HL-60/S4 (cell line): Measurements from ENCODE around the gene ABLIM2.

ENCODE experiments used
- in situ Hi-C: fragments of 300-500 bp; cut with MboI; formaldehyde crosslinking; loops from 2 replicates; pipeline ENCODE4 v1.14.3; 2022; ENCODE audit warnings: low sequenced_read_pairs

ABLIM2 gene

DNA sequence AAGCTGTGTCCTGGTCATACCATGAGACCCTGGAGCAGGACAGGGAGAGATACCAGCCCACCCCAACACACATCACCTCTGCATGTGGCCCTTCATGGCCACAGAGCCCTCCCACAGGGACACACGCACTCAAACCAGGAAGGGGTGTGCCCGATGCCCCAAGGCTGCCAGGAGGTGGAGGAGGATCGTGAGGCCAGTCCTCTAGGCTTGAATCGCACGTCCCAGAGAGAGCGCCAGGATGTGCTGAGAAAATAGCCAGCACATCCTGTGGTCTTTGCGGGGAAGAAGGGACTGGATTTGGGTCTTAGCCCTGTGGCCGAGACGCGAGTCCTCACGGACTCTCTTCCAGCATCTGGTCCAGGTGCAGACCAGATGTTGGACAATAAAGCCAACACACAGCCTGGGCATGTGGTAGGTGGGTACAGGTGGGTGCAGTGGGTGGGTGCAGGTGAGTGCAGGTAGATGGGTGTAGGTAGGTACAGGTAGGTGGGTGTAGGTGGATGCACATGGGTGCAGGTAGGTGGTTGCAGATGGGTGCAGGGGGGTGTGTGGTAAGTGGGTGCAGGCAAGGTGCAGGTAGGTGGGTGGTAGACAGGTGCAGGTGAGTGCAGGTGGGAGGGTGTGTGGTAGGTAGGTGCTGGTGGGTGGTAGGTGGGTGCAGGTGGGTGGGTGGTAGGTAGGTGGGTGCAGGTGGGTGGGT is 124.6 kb downstream of the ABLIM2 start:
- in situ Hi-C loops = no loop called here

DNA sequence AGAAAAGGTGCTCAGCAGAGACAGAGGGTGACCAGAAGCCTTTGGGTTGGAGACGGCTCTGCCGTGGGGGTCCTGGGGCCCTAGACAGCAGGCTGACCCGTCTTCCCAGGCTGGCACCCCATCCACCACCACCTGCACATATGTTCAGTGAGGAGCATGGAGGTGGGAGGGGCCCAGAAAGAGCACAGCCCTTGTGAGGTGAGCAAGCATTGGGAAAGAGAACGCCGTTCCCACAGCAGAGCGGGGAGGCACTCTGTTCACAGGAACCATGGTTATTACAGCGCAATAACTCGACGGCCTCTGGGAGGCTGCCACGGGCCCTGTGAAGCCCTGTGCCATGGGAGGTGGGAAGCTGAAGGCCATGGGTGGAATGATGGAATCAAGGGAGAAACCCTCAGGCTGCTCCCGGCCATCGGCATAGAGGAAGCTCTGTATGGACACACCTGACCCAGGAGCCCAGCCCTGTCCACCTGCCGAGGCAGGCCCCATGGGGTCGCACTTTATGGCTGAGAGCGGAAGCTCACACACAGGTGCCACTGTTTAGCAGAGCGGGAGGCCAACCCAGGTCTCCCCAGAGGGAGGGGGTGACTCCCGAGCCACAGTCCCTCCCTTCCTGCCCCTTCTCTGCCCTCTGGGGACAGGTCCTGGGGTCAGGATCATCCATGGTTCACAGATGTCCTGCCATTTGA is 125.4 kb downstream of the ABLIM2 start:
- in situ Hi-C loops = no loop called here

DNA sequence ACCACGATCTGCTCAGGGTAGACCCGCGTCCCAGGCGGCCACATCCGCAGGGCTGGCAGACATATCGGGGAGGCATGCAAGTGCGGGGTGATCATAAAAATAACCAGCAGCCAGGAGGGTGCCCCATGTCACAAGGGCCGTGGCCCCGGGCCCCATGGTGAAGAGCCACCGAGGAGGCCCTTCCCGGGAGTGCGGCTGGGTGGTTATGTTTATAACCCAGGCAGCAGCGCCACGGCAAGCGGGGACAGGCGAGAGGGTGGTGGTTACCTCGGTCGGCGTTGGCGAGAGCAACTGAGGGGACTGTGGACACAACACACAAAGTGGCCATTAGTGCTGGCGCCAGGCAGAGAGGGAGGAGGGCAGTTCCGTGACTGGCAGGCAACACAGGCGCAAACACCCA is 126.2 kb downstream of the ABLIM2 start:
- in situ Hi-C loops = no loop called here

DNA sequence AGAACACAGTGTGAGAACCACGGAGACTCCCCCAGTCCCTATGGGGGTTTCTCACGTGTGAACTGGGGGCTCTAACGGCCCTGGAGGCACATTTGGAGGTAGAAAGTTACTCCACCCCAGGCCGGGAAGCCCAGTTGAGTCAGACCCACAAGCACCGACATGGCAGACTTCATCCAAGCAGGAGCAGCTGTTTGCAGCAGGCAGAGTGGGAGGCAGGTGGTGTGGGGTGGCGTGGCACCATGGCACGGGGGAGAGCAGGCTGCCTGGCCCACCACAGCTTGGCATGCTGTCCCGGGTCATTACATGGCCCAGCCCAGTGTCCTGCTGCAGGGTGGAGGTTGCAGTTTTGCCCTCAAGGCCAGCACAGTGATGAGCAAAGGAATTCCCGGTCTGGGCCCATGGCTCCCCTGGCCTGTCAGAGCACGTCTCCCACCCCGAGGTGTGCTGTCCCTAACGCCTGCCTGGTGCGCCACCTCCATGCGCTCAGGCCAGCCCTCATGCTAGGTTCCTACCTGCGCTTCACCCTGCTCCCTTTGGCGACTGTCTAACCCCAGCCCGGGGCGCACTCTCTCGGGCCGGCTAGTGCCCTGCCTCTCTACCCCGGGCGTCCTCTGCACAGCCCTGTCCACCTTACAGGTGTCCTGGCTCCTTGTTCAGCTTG is 128.4 kb downstream of the ABLIM2 start:
- in situ Hi-C loops = no loop called here

DNA sequence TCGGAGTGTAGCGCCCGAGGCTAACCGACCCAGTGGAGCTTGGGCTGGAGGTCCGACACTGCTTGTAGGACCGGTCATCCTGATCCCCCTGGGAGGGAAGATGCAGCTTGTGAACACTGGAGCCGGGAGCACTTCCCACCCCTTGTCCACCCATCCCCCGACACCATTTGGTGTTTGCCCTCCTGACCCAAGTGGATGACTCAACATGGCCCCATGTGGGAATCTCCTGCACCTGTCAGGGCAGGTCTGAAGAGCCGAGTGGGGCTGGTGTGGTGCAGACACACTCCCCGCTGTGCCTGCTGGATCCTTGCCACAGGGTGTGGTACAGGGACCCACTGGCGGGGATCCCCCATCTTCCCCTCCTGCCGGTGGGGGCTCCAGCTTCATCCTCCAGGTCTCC is 128.9 kb downstream of the ABLIM2 start:
- in situ Hi-C loops = no loop called here

DNA sequence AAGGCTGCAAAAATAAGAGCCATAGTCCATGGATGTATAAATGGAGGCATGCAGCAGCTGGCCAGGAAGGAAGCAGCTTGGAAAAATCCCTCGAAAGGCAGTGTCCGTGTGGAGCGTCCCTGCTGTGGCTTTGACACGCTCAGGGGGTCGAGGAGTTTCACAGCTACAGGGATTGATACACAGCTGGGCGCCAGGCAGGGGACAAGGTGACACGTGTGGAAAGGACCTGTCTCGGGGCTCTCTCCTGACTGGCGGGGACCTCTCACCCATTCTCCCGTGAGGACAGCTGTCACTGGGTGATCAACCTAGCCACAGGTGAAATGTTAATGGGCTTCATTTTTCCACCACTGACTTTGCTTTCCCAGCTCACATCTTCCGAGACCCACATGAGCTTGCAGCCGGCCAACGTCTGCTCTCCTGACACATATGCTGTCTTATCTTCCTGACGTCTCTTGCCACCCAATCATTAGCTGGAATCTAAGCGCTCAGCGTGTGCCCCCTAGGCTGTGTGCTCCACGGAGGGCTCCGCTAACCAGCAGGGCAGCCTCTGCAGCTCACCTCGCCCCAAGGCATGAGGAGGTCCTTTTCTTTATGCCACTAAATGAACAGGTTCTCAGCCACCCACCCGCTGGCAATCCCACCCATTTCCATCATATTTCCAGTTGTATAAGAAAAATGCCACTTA is 129.6 kb downstream of the ABLIM2 start:
- in situ Hi-C loops = no loop called here

DNA sequence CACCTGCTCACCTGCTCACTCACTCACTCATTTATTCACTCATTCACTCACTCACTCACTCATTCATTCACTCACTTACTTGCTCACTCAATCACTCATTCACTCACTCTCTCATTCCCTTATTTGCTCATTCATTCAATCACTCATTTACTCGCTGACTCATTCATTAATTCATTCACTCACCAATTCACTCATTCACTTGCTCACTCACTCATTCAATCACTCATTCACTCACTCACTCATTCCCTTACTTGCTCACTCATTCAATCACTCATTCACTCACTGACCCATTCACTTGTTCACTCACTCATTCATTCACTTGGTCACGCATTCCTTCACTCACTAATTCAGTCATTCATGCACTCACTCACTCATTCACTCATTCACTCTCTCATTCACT is 130.2 kb downstream of the ABLIM2 start:
- in situ Hi-C loops = no loop called here

DNA sequence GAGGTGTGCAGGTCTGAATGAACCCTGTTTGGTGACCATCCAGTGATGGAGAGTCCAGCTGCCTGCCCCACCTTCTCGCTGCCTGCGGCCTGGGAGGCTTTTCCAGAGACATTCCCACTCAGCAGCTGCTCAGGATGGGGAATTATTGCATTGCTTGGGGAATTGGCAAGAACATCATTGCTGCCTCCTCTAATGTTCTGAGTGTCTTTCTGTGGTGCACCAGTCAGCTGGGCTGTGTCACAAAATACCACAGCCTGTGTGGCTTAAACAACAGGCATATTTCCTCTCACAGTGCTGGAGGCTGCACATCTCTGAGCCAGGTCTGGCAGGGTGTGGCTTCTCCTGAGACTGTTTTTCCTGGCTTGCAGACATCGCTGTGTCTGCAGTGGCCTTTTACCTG is 132.2 kb downstream of the ABLIM2 start:
- in situ Hi-C loops = no loop called here

DNA sequence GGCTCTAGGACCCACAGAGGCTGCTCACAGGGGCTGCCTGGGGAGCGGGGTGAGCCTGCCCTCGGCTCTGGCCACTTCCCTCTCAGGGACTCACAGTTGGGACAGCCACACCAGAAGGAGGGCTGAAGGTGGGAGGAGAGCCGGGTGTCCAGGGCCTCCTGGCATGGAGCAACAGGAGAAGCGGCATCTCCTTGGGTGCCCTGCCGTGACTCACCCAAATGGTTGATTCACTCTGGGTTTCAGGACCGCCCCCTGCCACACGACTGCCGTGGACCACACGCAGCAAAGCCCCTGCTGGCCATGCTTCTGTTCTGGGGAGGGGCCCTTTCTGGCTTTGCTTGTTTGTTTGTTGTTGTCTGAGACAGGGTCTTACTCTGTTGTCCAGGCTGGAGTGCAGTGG is 132.9 kb downstream of the ABLIM2 start:
- in situ Hi-C loops = no loop called here

DNA sequence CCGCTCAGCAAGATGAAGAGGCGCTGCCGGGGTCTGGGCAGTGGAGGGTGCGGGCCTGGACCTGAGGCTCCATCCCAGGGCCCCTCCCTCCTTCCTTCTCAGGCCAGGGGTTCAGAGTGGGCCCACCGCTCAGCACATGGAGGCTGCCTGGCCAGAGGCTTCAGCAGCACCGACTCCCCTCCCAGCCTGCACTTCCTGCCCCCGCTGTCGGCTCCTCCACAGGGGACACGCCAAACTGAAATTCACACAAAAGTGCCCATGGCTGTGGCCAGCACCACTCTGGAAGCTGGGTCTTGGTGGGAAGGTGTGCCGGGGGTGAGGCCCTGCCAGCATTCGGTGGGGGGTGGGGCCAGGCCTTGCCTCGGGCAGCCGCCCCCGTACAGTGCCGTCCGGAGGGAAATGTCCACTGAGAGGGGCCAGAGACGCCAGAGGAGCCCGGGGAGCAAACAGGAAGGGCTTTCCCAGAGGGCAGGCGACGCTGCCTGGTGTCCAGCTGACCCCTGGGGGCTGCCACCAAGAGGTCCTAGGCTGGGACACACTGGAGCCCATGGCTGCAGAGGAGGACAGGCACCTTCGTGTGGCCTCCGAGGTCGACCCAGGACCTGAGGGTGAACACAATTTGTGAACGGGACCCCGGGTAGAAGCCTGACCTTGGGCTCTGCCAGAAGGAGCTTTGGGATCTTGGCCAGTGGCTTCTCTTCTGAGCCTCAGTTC is 134.4 kb downstream of the ABLIM2 start:
- in situ Hi-C loops = no loop called here

DNA sequence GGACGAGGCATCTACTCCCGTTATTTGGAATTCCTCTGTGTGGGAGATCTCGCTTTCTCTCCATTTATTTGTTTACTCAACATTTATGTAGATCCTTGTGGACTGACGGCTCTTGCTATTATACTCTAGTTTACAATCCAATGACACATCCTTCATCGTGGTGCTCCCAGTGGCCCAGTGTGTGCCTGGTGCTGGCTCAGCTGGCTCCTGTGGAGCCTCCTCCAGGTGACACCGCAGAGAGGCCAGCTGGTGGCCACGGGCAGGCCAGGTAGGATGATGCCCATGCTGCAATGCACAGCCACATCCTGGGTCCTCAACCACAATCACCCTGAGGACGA is 134.9 kb downstream of the ABLIM2 start:
- in situ Hi-C loops = no loop called here

DNA sequence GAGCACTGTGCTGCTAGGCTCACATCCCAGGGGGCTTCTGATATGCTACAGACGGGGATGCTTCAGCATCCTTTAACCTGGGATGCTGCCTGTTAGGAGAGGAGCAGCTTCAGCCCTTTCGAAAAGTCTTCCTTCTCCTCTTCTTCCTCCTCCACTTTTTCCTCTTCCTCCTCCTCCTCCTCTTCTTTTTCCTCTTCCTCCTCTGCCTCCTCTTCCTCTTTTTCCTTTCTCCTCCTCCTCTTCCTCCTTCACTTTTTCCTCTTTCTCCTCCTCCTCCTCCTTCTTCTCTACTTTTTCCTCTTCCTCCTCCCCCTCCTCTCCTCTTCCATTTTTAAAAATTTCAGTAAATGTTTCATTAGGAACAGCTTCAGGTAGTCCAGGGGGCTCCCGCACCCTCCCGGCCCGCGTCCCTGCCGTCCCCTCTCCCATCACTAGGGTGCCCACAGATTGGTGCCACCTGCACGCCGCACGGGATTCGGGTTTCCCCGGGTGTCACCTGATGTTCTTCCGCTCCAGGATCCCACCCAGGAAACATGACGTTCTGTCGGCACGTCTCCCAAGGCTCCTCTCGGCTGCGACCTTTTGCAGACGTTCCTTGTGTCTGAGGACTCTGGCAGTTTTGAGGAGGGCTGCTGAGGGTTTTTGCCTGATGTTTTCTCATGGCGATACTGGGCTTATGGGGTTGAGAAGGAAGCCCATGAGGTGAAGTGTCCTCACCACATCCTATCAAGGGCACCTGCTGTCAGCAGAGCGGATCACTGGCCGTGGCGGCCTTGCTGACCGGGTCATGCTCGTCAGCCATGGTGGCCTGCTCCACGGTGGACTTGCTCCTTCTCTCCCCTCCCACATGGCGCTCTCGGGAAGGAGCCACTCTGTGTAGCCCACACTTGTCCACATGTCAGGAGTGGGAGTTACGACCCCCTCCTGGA is 135.6 kb downstream of the ABLIM2 start:
- in situ Hi-C loops = no loop called here

DNA sequence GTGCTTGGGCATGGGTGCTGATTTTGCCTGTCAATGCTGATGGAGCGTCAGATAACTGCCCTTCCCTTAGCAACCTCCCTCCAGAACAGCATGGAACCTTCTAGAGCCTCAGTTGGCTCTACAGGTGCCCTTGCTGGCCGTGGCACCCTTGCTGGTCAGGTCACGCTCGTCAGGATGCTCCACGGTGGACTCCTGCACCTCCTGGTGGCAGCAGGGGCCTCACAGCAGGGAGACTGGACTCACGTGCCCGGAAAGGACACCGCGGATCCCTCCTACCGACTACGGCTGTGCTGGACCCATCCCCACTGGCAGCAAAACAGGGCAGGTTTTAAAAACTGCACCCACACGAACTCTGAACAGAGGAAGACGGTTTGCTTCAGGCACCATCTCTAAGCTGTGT is 136.8 kb downstream of the ABLIM2 start:
- in situ Hi-C loops = no loop called here

DNA sequence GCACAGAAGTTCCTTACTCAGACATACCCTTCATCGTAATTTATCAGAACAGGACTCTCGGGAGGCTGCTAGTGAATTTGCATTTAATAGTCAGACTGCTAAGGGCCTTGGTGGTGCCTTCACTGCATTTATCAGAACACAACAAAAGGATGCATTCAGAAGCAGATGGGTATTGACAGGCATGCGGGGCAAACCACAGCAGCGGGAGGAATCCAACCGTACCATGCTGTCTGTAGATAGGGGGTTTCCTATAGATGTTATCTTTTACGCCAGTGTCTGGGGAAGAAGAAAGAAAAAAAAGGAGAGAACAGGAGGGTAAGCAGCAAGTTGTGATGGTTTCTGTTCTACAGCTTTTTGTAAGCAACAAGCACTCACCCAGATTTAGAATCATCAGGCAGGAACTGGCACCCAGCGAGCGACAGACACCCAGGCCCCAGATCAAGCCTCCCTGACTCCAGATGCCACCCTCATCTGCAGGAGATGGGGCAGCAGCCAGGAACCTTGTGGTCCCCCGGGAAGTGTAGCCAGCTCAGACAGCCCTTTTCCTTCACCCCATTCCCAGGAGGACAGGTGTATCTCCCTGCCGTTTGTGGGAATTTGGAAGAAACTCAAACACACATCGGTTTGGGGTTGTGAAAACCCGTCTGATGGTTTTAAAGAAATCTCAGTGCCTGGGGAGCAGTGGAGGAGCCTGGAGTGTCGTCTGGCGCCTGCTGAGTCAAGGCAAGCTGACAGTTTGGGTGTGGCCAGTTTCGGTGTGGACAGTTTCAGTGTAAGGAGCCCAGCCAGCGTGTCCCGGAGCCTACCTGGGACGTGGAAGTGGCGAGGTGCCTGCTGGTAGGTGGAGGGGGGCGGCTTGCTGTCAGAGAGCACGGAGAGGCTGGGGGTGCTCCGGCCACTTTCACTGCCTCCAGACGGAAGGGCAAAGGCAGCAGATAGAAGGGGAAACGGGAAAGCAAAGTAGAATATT is 138.9 kb downstream of the ABLIM2 start:
- in situ Hi-C loops = no loop called here

DNA sequence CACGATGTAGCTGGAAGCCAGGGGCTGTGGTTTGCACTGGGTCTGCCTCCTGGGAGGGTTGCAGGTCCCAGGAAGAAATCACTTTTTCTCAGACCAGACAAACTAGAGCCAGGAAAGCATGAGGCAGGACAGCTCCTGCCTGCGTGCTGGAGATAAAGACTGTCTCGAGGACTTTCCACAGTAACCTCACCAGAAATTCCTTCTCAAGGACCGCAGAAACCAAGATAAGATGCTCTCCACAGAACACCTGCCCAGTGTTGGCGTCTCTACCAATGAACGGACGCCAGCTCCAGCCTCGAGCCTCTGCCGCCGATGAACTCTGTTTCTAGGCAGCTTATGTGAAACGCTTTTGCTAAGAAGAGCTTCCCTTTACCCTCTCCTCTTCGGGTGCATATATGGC is 142.1 kb downstream of the ABLIM2 start:
- in situ Hi-C loops = no loop called here

DNA sequence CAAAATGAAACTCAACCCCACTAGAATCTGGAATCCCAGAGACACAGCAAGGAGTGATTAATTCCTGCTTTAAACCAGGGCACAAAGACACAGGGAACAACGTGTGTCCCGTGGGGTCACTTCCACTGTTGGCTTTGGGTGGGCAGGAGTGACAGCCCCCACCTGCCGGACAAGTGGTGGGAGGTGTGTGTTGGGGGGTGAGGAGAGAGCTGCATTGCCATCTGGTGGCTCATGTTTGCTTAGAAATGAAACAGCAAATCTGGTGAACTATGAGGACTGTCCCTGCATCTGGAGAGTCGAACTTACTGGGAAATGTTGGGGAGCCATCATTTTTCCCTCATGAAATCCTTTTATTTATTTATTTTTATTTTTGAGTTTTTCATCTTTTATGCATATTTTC is 143.1 kb downstream of the ABLIM2 start:
- in situ Hi-C loops = no loop called here

DNA sequence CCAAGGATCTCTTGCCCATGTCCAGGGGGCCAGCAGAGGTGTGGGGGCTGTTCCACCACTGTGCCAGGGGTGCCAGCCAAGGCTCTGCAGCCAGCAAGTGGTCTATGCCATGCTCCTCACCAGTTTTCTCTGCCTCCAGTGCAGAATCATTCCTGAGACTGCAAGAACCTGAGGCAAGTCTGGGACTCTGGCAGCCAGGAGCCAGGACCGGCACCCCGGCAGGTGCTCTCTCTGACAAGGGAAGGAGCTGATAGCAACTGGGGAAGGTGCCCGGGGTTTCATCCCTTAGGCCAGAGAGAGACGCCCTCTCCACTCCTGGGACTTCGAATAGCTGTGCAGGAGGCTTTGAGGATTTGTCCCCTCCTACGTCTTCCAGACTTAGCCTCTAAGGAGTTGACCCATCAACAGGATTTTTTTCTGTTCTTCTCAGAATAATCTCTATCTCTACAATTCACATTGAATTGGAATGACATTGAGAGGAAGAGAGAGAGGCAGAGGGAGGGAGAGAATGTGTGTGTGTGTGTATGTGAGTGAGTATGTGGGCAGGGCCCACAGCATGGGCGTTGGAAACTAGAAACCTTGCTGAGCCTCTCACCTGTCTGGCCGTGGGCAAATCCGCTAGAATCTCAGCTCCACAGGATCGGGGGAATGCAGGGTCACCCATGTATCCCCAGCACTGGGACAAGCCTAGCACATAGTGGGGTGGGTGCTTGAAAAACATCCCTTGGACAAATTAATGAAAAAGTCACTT is 144.5 kb downstream of the ABLIM2 start:
- in situ Hi-C loops = no loop called here

DNA sequence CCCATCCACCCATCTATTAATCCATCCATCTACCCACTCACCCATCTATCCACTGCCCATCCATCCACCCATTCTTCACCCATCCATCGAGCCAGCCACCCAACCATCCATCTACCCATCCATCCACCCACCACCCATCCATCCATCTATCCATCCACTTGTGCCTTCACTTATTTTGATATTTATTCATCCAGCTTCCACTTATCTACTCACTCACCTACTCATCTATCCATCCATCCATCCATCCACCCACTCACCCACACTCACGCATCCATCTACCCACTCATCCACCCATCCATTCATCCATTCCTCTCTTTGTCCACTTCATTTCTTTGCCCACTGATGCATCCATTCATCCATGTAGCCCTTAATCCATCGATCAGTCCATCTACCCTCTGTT is 146.1 kb downstream of the ABLIM2 start:
- in situ Hi-C loops = no loop called here
